Aorta (tissue), 5 donors: ENCODE results near the gene MYO3B. TPM values are rescaled to one million over a fixed set of nuclear protein-coding genes. Genes with fewer than 3 reads are reported as not detected.

Source experiments
- ATAC-seq: fragments of 200-7000 bp; cut with Tn5 transposase; one replicate; pipeline ENCODE4 v1.9.1; 2022; ENCODE audit warnings: moderate library complexity; ENCODE audit not compliant: low FRiP score
- DNase-seq, 2 donors: peaks; one replicate each; pipeline ENCODE4 v3.0.0-alpha.2; 2020
- H3K27ac ChIP-seq, 2 donors: one replicate each; pipeline ENCODE4 v1.5.1; 2013; ENCODE audit warnings: low read length in 2 of 2, mild to moderate bottlenecking in 2 of 2, moderate library complexity in 2 of 2, control low read depth in 1 of 2, inconsistent platforms in 1 of 2, low read depth in 1 of 2
- H3K27me3 ChIP-seq, 2 donors: one replicate each; pipeline ENCODE4 v1.6.1; 2013; ENCODE audit warnings: control low read depth in 1 of 2, low read length in 1 of 2, mild to moderate bottlenecking in 1 of 2, moderate library complexity in 1 of 2; ENCODE audit not compliant: insufficient read depth in 2 of 2, control insufficient read depth in 1 of 2
- H3K36me3 ChIP-seq, 2 donors: one replicate each; pipeline ENCODE4 v1.6.1; 2013; ENCODE audit warnings: control low read depth in 1 of 2, low read length in 1 of 2, mild to moderate bottlenecking in 1 of 2; ENCODE audit not compliant: insufficient read depth in 2 of 2, control insufficient read depth in 1 of 2
- H3K4me1 ChIP-seq, 2 donors: one replicate each; pipeline ENCODE4 v1.6.1; 2013; ENCODE audit warnings: low read length in 2 of 2, control low read depth in 1 of 2, mild to moderate bottlenecking in 1 of 2, moderate library complexity in 1 of 2; ENCODE audit not compliant: insufficient read depth in 2 of 2, control insufficient read depth in 1 of 2
- H3K4me3 ChIP-seq, 2 donors: one replicate each; pipeline ENCODE4 v1.5.1; 2013; ENCODE audit warnings: low read length in 2 of 2, control low read depth in 1 of 2, mild to moderate bottlenecking in 1 of 2
- H3K9me3 ChIP-seq: one replicate; pipeline ENCODE4 v1.6.1; 2013; ENCODE audit warnings: mild to moderate bottlenecking, low read length; ENCODE audit not compliant: control insufficient read depth
- WGBS, 2 donors: extraction: QIAGEN DNeasy Blood & Tissue Kit; methylation state at CpG; one replicate each; pipeline ENCODE4 v1.1.7; 2013; 5-methylcytosine and 5-hydroxymethylcytosine counted together
- intact Hi-C, 2 donors: fragments of 100-400 bp; cut with DNase I; formaldehyde crosslinking; loops; one replicate each; pipeline versions ENCODE4 v1.14.2 to v1.15.0; 2022
- polyA plus RNA-seq, 2 donors: library from polyadenylated mRNA; stranded (reverse); fragments of 200-250 nt; gene quantifications; one replicate each; pipeline ENCODE4 v1.2.3, GENCODE V29; 2013
- total RNA-seq, 2 donors: library from RNA; stranded (reverse); fragmentation: NEBNext Ultra II Directional; extraction: Animal tissue kit (Norgen Biotek cat#: 25700); gene quantifications; one replicate each; pipeline ENCODE4 v1.2.1, GENCODE V29; 2021
- donor health status: healthy with polysubstance abuse.
- donor health status: Bipolar disorder and iron deficiency.
- donor health status: DM: no; HTN: no; CAD: no.
- donor health status: DM: no; HTN: no; CAD: no.
- donor health status: DM: yes; HTN: yes; CAD: no.

MYO3B gene
- total and polyA plus RNA-seq, 4 donors = 0.05 to 0.32 TPM; not detected in 2

DNA sequence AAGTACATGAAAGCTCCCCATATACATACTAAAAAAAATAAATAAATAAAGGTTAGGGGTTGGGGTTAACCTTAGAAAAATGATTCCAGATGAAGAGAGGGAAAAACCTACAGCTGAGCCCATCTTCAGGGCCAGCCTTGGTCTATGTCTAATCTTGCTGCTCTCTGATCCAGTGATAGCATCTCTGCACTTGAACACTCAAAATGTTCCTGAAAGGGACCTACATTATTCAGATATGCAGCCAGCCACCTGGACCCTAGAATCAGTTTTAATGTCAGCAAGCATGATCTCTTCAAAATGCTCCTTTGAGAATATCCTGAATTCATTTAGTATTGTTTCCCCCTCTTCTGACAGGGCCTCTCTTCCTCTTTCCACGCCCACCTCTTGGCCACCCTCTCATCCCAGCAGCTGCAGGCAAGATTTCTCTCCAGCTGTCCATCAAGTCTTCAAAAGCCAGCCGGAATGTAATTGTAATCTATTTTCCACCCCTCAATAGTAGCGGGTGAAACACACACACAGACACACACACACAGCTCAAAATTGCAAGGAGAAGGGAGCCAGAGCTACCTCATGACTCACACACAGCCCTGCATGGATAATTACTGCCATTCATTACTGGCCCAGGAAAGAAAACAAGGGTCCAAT, 135.5 kb downstream of the MYO3B start:
- ATAC-seq (no peak), DNase-seq (no peak)
- no peaks in the 10 kb centered on the region for H3K36me3 ChIP-seq
- peaks cover 0 to 1% of the 10 kb centered on the region in 2 donors for H3K27me3 ChIP-seq
- intact Hi-C loops = no loop called here
- H3K4me1 ChIP-seq = no peaks in the 10 kb centered on the region
- WGBS, 2 donors = 38 to 48% methylated on average over 3 of the region's 3 CpGs
- H3K4me3 ChIP-seq = no peak overlapping the region
- no peak overlapping the region for H3K27ac ChIP-seq
- no peaks in the 10 kb centered on the region for H3K9me3 ChIP-seq

DNA sequence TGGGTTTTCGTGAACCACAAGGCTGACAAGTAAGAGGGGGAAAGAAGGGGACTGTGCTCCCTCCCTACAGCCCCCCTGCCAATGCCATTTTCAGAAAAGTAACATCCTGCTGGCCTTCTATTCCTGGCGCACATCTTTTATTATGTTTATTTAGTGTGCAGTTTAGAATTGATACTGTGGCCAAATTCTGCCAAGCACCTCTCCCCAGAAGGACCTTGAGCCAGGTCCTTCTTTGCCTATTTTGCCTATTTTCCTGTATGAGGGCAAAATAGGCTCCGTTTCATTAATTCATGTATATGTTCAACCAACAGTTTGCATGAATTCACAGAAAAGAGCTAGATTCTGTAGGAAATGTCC, 136.0 kb downstream of the MYO3B start:
- H3K27me3 ChIP-seq = peaks cover 0 to 1% of the 10 kb centered on the region in 2 donors
- no peaks in the 10 kb centered on the region for H3K9me3 ChIP-seq
- H3K4me1 ChIP-seq = no peaks in the 10 kb centered on the region
- ATAC-seq (no peak), DNase-seq (no peak)
- WGBS, 2 donors = 56 to 64% methylated on average over 3 of the region's 3 CpGs
- no peak overlapping the region for H3K4me3 ChIP-seq
- H3K36me3 ChIP-seq = no peaks in the 10 kb centered on the region
- intact Hi-C loops = no loop called here
- H3K27ac ChIP-seq = no peak overlapping the region

DNA sequence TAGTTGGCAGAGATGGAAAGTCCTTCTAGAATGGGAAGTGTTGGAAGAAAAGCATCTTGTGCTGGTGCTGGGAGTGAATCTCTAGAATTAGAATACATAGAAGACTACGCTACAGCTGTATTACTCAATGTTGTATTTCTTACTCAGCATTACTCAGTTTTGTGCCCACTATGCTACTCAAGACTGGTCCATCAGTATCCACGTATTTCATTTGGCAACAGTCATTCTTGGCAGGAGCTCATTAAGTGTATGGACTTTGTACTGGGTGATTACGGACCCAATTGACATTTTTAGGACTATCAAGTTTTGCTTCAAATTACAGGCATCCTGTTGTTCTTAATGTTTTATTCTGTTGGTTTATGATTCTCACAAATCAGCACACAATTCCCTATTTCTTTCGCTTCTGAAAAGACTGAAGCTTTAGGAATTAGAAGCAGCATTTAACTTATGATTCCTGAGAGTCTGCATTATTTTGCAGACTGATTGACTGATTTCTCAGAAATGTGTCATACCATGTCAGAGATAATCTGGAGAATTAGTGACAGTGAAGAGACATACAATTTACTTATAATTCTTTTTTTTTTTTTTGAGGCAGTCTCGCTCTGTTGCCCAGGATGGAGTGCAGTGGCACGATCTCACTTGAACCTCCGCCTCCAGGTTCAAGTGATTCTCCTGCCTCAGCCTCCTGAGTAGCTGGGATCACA, 136.9 kb downstream of the MYO3B start:
- no peak for DNase-seq
- intact Hi-C loops = no loop called here
- Histone ChIP-seq H3K27ac (no peak overlapping the region), H3K4me1 (no peaks in the 10 kb centered on the region), H3K9me3 (no peaks in the 10 kb centered on the region), H3K27me3 (peaks cover 0 to 1% of the 10 kb centered on the region in 2 donors), H3K36me3 (no peaks in the 10 kb centered on the region), H3K4me3 (no peak overlapping the region)
- ATAC-seq = no peak
- WGBS, 2 donors = 78 to 80% methylated on average over 7 of the region's 7 CpGs

DNA sequence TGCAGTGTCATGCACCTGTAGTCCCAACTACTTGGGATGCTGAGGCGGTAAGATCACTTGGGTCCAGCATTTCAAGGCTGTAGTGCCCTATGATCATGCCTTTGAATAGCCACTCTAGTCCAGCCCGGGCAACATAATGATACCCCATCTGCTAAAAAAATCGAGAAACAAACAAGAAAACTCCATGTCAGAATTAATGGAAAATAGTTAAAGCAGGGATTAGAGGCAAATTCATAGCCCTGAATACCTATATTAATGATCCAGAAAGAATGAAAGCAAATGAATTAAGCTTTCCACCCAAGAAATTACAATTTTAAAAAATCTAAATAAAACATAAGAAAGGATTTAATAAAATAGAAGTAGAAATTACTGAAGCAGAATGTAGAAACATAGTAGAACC, 143.0 kb downstream of the MYO3B start:
- ATAC-seq (no peak), DNase-seq (no peak)
- Histone ChIP-seq H3K4me3 (no peak overlapping the region), H3K27me3 (no peaks in the 10 kb centered on the region), H3K4me1 (no peaks in the 10 kb centered on the region), H3K36me3 (no peaks in the 10 kb centered on the region), H3K9me3 (peaks cover 4% of the 10 kb centered on the region), H3K27ac (no peak overlapping the region)
- intact Hi-C loops = loop anchor here in 1 of 2 donors (5.0 kb wide), 1 partner anchor 551 kb away; no protein-coding TSS in a partner anchor
- 88 to 89% methylated on average over 3 of the region's 3 CpGs for WGBS, 2 donors

DNA sequence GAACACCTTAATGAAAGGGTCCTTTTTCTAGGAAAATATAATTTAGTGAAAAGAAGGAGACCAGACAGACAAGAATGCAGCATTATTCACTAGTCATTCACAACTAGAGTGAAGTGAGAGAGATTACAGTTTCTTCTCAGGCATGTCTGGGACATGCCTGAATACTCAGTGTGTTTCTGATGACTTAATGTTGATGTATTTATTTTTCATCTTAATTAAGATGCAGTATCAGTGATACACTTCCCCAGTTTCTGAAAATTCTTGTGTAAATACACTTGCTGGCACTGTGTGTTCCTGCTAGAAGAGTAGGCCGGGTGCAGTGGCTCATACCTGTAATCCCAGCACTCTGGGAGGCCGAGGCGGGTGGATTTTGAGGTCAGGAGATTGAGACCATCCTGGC, 143.6 kb downstream of the MYO3B start:
- intact Hi-C loops = loop anchor here in 1 of 2 donors (5.0 kb wide), 1 partner anchor 551 kb away; no protein-coding TSS in a partner anchor
- no peak for ATAC-seq
- H3K27me3 ChIP-seq = no peaks in the 10 kb centered on the region
- no peaks in the 10 kb centered on the region for H3K4me1 ChIP-seq
- no peaks in the 10 kb centered on the region for H3K36me3 ChIP-seq
- no peak overlapping the region for H3K27ac ChIP-seq
- DNase-seq = no peak
- 89 to 95% methylated on average over 3 of the region's 3 CpGs for WGBS, 2 donors
- peaks cover 4% of the 10 kb centered on the region for H3K9me3 ChIP-seq
- no peak overlapping the region for H3K4me3 ChIP-seq

DNA sequence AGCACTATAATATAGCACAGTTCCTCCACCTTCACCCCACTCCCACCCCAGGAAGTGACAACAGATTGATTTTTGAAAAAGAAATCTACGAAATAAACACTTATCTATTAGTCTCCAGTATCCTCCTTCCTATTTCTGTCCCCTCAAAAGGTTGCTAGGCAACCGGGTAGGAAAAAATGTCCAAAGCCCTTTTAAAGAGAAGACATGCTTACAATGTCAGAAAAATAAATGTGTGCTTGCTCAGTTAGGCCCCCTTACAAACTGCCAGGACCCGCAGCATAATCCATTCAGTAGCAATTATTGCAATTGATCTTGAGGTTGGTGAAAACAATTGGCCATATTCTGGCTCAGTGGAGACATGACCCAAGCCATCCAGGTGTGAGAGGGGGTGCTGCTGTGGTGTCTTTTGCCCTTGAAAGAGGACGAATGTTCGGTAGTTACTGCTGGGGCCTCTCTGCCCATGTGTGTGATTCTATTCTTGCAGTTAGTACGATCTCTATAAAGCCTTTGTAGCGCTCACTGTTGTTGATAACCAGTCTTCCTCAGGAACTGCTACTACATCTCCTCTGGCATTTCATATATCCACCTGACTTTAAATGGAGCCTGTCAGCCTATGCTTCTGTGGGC, 144.3 kb downstream of the MYO3B start:
- H3K27ac ChIP-seq = no peak overlapping the region
- no peaks in the 10 kb centered on the region for H3K4me1 ChIP-seq
- intact Hi-C loops = loop anchor here in 1 of 2 donors (5.0 kb wide), 1 partner anchor 550 kb away; no protein-coding TSS in a partner anchor
- peaks cover 4% of the 10 kb centered on the region for H3K9me3 ChIP-seq
- DNase-seq (no peak), ATAC-seq (no peak)
- H3K4me3 ChIP-seq = no peak overlapping the region
- 79 to 87% methylated on average over 7 of the region's 7 CpGs for WGBS, 2 donors
- no peaks in the 10 kb centered on the region for H3K36me3 ChIP-seq
- H3K27me3 ChIP-seq = no peaks in the 10 kb centered on the region

DNA sequence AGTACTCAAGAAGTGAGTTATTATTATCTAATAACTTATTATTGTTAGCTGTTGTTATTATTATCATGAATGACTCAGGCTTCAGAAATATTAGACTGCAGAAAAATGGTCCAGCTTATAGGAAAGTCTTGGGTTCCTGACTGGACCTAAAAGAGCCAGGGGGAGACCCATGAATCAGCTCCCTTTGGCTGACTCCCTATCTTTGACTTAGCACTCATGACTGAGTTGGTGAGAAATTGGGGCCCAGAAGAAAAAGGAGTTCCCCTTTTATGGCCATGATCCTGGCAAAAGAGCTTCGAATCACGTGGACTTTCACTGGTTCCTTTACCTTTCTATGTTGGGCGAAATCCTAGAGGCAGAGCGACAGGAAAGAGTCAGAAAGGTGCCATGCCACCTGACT, 145.8 kb downstream of the MYO3B start:
- ATAC-seq (no peak), DNase-seq (no peak)
- no peaks in the 10 kb centered on the region for H3K36me3 ChIP-seq
- no peak overlapping the region for H3K4me3 ChIP-seq
- H3K4me1 ChIP-seq = no peaks in the 10 kb centered on the region
- no peak overlapping the region for H3K27ac ChIP-seq
- intact Hi-C loops = loop anchor here in 1 of 2 donors (5.0 kb wide), 1 partner anchor 549 kb away; no protein-coding TSS in a partner anchor
- WGBS, 2 donors = 53 to 59% methylated on average over 4 of the region's 4 CpGs
- H3K27me3 ChIP-seq = no peaks in the 10 kb centered on the region
- peaks cover 4% of the 10 kb centered on the region for H3K9me3 ChIP-seq

DNA sequence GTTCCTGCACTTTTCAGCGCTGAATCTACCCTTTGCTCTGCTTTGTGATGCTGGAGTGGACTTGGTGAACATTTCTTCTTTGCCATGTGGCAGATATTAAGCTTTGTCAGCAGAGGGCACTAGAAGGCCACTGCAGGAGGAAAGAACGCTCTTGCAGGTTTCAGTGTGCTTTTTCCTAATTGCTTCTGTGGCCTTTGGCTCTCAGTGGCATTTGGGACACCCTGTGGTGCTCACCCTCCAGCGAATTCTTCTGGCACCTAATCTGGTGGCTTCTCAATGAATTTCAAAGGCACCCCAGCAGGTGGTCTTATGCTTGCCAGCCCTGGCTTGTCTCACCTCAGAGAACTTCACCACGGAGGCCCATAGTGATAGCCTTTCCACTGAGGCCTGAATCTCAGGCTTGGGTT, 146.7 kb downstream of the MYO3B start:
- H3K27ac ChIP-seq = no peak overlapping the region
- peaks cover 4% of the 10 kb centered on the region for H3K9me3 ChIP-seq
- H3K4me1 ChIP-seq = no peaks in the 10 kb centered on the region
- 24 to 26% methylated on average over 4 of the region's 4 CpGs for WGBS, 2 donors
- H3K36me3 ChIP-seq = no peaks in the 10 kb centered on the region
- no peaks in the 10 kb centered on the region for H3K27me3 ChIP-seq
- ATAC-seq = no peak
- H3K4me3 ChIP-seq = no peak overlapping the region
- intact Hi-C loops = loop anchor here in 1 of 2 donors (5.0 kb wide), 1 partner anchor 548 kb away; no protein-coding TSS in a partner anchor
- no peak for DNase-seq
